GM13976 (cell line): ENCODE data around the gene CIROP.
A peak's percentile ranks its signal among the peaks of the same experiment; 100 is the strongest.

Experiments used
- DNase-seq: peaks from one replicate; pipeline ENCODE4 v3.0.0; 2012; ENCODE audit warnings: low spot score
- in situ Hi-C: fragments of 300-500 bp; cut with MboI; formaldehyde crosslinking; loops from one replicate; pipeline ENCODE4 v1.12.0; 2022; ENCODE audit warnings: low sequenced_read_pairs, mixed read lengths, inconsistent platforms; ENCODE audit not compliant: unreplicated experiment
- TF ChIP-seq, protein P1 (sequence below): IDR thresholded peaks from 2 replicates; pipeline ENCODE4 v1.5.1; 2012; ENCODE audit warnings: borderline replicate concordance, mild to moderate bottlenecking; ENCODE audit not compliant: insufficient read depth; ENCODE audit errors: extremely low read depth, missing control alignments, control extremely low read depth

Gene CIROP

GRCh38 chr14:23077962-23078361 is 26.8 kb downstream of the CIROP start:
- no peak for DNase-seq
- in situ Hi-C loops, result no loop called here
- TF ChIP-seq, protein P1, sequence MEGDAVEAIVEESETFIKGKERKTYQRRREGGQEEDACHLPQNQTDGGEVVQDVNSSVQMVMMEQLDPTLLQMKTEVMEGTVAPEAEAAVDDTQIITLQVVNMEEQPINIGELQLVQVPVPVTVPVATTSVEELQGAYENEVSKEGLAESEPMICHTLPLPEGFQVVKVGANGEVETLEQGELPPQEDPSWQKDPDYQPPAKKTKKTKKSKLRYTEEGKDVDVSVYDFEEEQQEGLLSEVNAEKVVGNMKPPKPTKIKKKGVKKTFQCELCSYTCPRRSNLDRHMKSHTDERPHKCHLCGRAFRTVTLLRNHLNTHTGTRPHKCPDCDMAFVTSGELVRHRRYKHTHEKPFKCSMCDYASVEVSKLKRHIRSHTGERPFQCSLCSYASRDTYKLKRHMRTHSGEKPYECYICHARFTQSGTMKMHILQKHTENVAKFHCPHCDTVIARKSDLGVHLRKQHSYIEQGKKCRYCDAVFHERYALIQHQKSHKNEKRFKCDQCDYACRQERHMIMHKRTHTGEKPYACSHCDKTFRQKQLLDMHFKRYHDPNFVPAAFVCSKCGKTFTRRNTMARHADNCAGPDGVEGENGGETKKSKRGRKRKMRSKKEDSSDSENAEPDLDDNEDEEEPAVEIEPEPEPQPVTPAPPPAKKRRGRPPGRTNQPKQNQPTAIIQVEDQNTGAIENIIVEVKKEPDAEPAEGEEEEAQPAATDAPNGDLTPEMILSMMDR, result no peak

DNA sequence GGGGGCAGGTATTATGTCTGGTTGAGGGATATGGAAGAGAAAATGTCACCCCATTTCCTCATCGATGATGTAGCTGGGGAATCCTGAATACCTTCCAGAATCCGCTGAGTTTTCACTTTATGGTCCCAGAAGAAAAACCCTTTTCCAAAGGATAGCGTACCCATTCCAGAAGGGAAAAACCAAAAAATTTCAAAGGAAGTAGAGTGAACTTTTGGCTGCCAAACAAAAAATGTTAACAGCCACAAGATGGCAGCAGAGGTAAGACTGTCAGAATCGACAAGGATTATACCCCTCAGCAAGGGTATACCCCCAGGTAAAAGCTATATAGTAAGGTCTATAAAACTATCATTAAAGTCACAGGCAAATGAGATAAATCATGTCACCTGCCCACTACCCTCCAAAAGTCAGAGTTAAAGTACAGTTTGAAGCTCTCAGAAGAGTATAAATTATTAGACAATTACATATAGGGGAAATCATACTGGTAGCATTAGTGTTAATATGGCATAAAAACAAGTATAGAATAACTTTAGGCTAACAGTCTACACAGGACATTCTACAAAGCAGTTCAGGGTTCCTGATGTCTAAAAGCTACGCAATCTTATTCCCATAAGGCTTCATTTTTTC is 27.9 kb downstream of the CIROP start:
- no peak for DNase-seq
- in situ Hi-C loops, result no loop called here

DNA sequence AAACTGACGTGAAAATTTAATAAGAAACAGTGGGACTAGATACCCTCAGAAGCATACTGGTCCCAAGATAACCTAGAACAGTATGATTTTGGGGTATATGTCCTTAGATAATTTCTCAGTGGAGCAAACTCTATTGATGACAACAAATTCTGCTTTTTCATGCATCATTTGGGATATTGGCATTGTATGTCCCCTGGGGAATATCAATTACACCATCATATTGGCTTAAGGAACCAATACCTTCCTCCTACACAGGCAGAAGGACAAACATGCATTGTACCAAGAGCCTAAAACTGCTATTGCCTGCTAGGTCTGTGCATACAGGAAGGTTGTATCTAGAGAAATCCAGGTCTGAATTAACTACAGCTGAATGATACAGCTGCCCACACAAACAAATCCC is 29.9 kb downstream of the CIROP start:
- no peak for DNase-seq
- TF ChIP-seq, protein P1, result no peak
- in situ Hi-C loops, result no loop called here

More for the DNA sequence above, 27.9 kb downstream of the CIROP start:
- TF ChIP-seq, protein P1, result peak; percentile 40

GRCh38 chr14:23071921-23072539 is 32.8 kb downstream of the CIROP start:
- no peak for DNase-seq
- TF ChIP-seq, protein P1, result no peak
- in situ Hi-C loops, result no loop called here

DNA sequence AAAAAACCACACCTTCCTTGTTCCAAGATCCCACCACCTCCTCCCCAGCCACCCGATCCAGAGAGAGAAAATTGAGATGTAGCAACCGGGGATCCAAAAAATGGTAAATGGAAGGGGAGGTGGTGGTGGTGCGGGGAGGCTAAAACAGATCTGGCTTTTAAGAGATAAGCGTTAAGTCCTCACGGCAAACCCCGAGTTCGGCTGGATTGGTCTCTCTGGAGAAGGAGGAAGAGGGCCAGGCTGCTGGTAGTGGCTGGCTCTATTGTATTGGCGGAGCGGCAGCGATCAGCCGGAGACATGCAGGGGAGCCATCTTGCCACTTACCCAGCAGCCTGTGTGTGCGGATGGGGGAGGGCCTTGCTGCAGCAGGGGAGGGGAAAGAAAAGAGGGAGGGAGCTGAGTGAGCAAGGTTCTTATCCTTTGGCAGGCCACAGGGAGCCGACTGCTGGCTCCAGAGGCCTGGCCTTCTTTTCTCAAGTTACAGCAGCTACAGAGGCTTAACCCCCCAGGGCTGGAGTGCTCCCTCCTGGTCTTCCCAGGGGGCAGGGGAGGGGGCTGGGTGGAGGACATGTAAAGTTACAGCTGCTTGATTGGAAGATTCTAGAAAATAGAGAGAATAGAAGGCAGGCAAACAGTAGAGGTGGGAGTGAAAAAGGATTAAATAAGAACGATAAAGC is 33.4 kb downstream of the CIROP start:
- TF ChIP-seq, protein P1, result no peak
- in situ Hi-C loops, result no loop called here
- peak; percentile 88 for DNase-seq

DNA sequence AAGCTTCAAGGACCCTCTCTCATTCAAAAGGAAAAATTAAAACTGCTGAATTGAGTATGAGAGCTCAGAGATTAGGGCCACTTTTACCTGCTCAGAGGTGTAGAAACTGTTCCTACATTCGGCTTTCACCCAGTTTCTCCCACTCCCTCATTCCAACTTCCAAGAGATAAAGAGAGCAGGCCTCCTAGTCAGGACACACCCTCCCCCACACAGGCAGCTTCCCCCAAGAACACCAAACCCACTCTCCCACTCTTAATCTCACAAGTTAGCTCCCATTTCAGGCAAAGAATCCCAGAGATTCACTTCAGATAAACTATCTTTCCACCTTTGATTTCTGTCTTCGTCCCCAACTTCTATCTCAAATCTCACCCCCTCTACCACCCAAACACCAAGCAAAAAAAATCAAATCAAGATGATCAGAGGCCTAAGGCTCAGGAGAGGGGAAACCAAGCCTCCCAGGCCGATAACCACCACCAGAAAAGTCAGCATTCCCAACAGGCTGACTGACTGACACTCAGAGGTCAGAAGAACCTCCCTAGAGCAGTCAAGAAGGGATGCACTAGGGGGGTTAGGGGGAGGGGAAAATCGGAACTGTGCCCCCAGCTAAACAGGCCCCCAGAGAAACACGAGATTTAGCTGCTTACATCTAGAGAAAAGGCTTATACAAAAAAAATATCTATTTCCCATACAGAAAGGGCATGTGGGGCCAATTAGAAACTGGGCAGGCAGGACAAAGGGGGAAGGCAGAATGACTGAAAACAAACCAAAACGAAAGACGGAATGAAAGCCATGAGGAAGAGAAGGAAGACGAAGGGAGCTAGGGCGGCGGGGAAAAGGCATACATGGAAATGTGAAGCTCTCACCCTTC is 34.3 kb downstream of the CIROP start:
- DNase-seq, result peak; percentile 18
- TF ChIP-seq, protein P1, result no peak
- in situ Hi-C loops, result no loop called here
